Esophagus squamous epithelium (tissue), 4 donors: ENCODE data around the gene CYSLTR1.

Experiments used
- POLR2A ChIP-seq, 4 donors: fragments of 450-650 bp; IDR thresholded peaks; one replicate each; pipeline ENCODE4 v1.6.1; 2017; ENCODE audit warnings: antibody characterized with exemption in 4 of 4, mild to moderate bottlenecking in 4 of 4, moderate library complexity in 3 of 4
- TF ChIP-seq, protein P1 (sequence below), 6 experiments: fragments of 450-650 bp in 4 of 6; fragments of 200-600 bp in 2 of 6; sonication (generic) in 2 of 6; IDR thresholded peaks; one replicate each; pipeline ENCODE4 v1.5.1; 2016 to 2019; ENCODE audit warnings: antibody characterized with exemption in 6 of 6, mild to moderate bottlenecking in 4 of 6, moderate library complexity in 4 of 6

DNA sequence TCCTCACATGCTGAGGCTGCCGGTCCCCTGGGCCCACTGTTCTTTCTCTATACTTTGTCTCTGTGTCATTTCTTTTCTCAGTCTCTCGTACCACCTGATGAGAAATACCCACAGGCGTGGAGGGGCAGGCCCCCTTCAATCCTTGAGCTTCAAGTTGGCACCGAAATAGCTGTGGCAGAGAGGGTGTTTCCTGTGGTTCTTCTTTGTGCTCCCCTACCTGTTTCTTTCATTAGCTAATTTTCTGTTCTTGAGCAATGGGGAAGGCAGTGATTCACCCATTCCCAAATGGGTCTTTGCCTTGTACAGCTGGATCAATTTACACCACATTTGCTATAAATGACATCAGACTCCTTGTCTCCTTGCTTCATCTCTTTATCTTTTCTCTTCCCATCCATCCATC lies 2.1 kb upstream of the CYSLTR1 start:
- TF ChIP-seq, protein P1, sequence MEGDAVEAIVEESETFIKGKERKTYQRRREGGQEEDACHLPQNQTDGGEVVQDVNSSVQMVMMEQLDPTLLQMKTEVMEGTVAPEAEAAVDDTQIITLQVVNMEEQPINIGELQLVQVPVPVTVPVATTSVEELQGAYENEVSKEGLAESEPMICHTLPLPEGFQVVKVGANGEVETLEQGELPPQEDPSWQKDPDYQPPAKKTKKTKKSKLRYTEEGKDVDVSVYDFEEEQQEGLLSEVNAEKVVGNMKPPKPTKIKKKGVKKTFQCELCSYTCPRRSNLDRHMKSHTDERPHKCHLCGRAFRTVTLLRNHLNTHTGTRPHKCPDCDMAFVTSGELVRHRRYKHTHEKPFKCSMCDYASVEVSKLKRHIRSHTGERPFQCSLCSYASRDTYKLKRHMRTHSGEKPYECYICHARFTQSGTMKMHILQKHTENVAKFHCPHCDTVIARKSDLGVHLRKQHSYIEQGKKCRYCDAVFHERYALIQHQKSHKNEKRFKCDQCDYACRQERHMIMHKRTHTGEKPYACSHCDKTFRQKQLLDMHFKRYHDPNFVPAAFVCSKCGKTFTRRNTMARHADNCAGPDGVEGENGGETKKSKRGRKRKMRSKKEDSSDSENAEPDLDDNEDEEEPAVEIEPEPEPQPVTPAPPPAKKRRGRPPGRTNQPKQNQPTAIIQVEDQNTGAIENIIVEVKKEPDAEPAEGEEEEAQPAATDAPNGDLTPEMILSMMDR (IDR thresholded peaks at IDR 0.05), result no peak
- no peak for TF ChIP-seq POLR2A (IDR thresholded peaks at IDR 0.05)
